Duodenal mucosa (tissue), 2 donors: ENCODE results near the gene SCG3.

ENCODE experiments used
- H3K27ac ChIP-seq: one replicate; pipeline ENCODE4 v1.7.0; 2013; ENCODE audit warnings: low read depth, low read length
- H3K27me3 ChIP-seq, 2 donors: one replicate each; pipeline ENCODE4 v1.7.0; 2013; ENCODE audit warnings: low read length in 2 of 2, control low read depth in 1 of 2; ENCODE audit not compliant: insufficient read depth in 2 of 2, control insufficient read depth in 1 of 2
- H3K36me3 ChIP-seq, 2 donors: one replicate each; pipeline ENCODE4 v1.7.0; 2013; ENCODE audit warnings: low read length in 2 of 2, control low read depth in 1 of 2; ENCODE audit not compliant: insufficient read depth in 2 of 2, control insufficient read depth in 1 of 2
- H3K4me1 ChIP-seq, 2 donors: one replicate each; pipeline ENCODE4 v1.7.0; 2013; ENCODE audit warnings: low read length in 2 of 2, control low read depth in 1 of 2; ENCODE audit not compliant: insufficient read depth in 2 of 2, control insufficient read depth in 1 of 2
- H3K4me3 ChIP-seq, 2 donors: one replicate each; pipeline ENCODE4 v1.7.0; 2013; ENCODE audit warnings: low read length in 2 of 2, low read depth in 1 of 2
- H3K9ac ChIP-seq, 2 donors: one replicate each; pipeline ENCODE4 v1.7.0; 2013; ENCODE audit warnings: low read length in 2 of 2, low read depth in 1 of 2
- H3K9me3 ChIP-seq, 2 donors: one replicate each; pipeline ENCODE4 v1.7.0; 2013; ENCODE audit warnings: low read length in 2 of 2, control low read depth in 1 of 2; ENCODE audit not compliant: control insufficient read depth in 1 of 2

The SCG3 gene

GRCh38 chr15:51724673-51725072 lies 43.4 kb downstream of the SCG3 start:
- Histone ChIP-seq H3K4me1 (peaks cover 36 to 44% of the 10 kb centered on the region in 2 donors), H3K27ac (no peak overlapping the region), H3K9me3 (no peaks in the 10 kb centered on the region), H3K27me3 (no peaks in the 10 kb centered on the region), H3K9ac (no peak overlapping the region), H3K36me3 (no peaks in the 10 kb centered on the region), H3K4me3 (no peak overlapping the region)

GRCh38 chr15:51726302-51727073 lies 45.2 kb downstream of the SCG3 start:
- Histone ChIP-seq H3K27me3 (no peaks in the 10 kb centered on the region), H3K36me3 (no peaks in the 10 kb centered on the region), H3K27ac (no peak overlapping the region), H3K4me3 (no peak overlapping the region), H3K9ac (no peak overlapping the region), H3K9me3 (no peaks in the 10 kb centered on the region), H3K4me1 (peaks cover 31 to 46% of the 10 kb centered on the region in 2 donors)

GRCh38 chr15:51727141-51727897 lies 46.0 kb downstream of the SCG3 start:
- no peak overlapping the region for H3K9ac ChIP-seq
- H3K9me3 ChIP-seq, result no peaks in the 10 kb centered on the region
- H3K27me3 ChIP-seq, result no peaks in the 10 kb centered on the region
- peaks cover 40 to 47% of the 10 kb centered on the region in 2 donors for H3K4me1 ChIP-seq
- H3K27ac ChIP-seq, result no peak overlapping the region
- no peak overlapping the region for H3K4me3 ChIP-seq
- H3K36me3 ChIP-seq, result no peaks in the 10 kb centered on the region

GRCh38 chr15:51731549-51732267 lies 50.4 kb downstream of the SCG3 start:
- Histone ChIP-seq H3K9ac (peak overlapping the region; percentile 59 to 61), H3K4me1 (peaks cover 48 to 61% of the 10 kb centered on the region in 2 donors), H3K36me3 (no peaks in the 10 kb centered on the region), H3K9me3 (no peaks in the 10 kb centered on the region), H3K27me3 (no peaks in the 10 kb centered on the region), H3K4me3 (peak overlapping the region; percentile 64 to 69), H3K27ac (peak overlapping the region; percentile 49)

GRCh38 chr15:51732646-51733045 lies 51.3 kb downstream of the SCG3 start:
- H3K27ac ChIP-seq, result peak overlapping the region; percentile 49
- no peaks in the 10 kb centered on the region for H3K9me3 ChIP-seq
- no peaks in the 10 kb centered on the region for H3K27me3 ChIP-seq
- H3K36me3 ChIP-seq, result no peaks in the 10 kb centered on the region
- H3K4me3 ChIP-seq, result peak overlapping the region in 1 of 2 donors; percentile 69
- H3K9ac ChIP-seq, result no peak overlapping the region
- H3K4me1 ChIP-seq, result peaks cover 42 to 52% of the 10 kb centered on the region in 2 donors

- H3K36me3 ChIP-seq, result no peaks in the 10 kb centered on the region
- no peaks in the 10 kb centered on the region for H3K9me3 ChIP-seq
- H3K27me3 ChIP-seq, result no peaks in the 10 kb centered on the region
- no peak overlapping the region for H3K9ac ChIP-seq
- peaks cover 44 to 57% of the 10 kb centered on the region in 2 donors for H3K4me1 ChIP-seq
- H3K27ac ChIP-seq, result no peak overlapping the region
- peak overlapping the region; percentile 80 to 82 for H3K4me3 ChIP-seq
Measured at GRCh38 chr15:51735228-51736010, 54.1 kb downstream of the SCG3 start.

GRCh38 chr15:51736069-51736468 lies 54.8 kb downstream of the SCG3 start:
- peak overlapping the region in 1 of 2 donors; percentile 55 for H3K9ac ChIP-seq
- no peaks in the 10 kb centered on the region for H3K27me3 ChIP-seq
- no peaks in the 10 kb centered on the region for H3K9me3 ChIP-seq
- H3K27ac ChIP-seq, result no peak overlapping the region
- peak overlapping the region; percentile 80 to 82 for H3K4me3 ChIP-seq
- no peaks in the 10 kb centered on the region for H3K36me3 ChIP-seq
- peaks cover 40 to 51% of the 10 kb centered on the region in 2 donors for H3K4me1 ChIP-seq

GRCh38 chr15:51736751-51737521 lies 55.6 kb downstream of the SCG3 start:
- Histone ChIP-seq H3K27me3 (no peaks in the 10 kb centered on the region), H3K9me3 (no peaks in the 10 kb centered on the region), H3K36me3 (no peaks in the 10 kb centered on the region), H3K27ac (peak overlapping the region; percentile 59), H3K9ac (peak overlapping the region; percentile 55 to 74), H3K4me3 (peak overlapping the region; percentile 80 to 82), H3K4me1 (peaks cover 31 to 43% of the 10 kb centered on the region in 2 donors)
